Suppressor macrophage treated with lipopolysaccharide for 4 hours (primary cell): ENCODE data around the gene ALDH1A2.
A peak's percentile ranks its signal among the peaks of the same experiment; 100 is the strongest.
"Not testable (repeated sequence)": the region's sequence is repeated elsewhere in the genome, so short reads cannot be mapped to it uniquely, and the experiment has no call there.

ENCODE experiments used
- DNase-seq: peaks from one replicate; pipeline ENCODE4 v3.0.0-alpha.2; 2020

The ALDH1A2 gene

DNA sequence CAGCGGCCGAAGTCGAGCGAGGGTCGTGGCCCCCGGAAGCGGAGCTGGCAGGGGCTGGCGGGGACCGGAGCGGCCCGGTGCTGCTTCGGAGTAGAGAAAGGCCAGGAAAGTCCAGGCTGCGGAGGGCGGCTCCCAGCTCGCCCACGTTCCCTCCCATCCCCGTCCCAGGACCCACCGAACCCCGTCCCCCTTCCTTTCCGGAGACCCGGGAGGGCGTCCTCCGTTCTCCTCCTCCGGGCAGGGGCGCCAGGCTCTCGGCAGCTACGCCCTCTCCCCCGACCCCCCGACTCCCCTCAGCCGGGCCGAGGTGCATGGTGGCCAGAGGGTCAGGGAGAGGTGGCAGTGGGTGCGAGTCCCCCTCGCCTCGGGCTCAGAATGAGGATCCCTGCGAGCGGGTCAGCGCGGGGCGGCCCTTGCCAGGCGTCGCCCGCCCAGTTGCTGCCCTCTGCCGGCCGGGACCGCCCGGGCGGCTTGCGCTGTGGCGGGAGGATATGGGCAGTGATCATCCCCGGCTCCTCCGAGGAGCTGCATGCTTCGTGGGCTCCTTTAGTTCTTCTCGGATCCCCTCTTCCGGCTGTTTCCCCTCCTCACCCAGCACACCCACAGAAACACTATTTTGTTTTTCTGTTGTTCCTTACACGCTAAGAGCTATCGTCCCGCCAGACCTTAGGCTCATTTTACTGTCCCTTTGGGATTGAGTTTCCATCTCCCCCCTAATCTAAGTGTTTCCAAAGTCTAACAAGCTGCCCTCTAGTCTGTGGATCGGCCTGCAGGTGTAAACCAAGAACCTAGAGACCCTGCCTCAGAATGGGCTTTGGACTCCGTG is 744 bp upstream of the ALDH1A2 start:
- DNase-seq = peak; percentile 87

DNA sequence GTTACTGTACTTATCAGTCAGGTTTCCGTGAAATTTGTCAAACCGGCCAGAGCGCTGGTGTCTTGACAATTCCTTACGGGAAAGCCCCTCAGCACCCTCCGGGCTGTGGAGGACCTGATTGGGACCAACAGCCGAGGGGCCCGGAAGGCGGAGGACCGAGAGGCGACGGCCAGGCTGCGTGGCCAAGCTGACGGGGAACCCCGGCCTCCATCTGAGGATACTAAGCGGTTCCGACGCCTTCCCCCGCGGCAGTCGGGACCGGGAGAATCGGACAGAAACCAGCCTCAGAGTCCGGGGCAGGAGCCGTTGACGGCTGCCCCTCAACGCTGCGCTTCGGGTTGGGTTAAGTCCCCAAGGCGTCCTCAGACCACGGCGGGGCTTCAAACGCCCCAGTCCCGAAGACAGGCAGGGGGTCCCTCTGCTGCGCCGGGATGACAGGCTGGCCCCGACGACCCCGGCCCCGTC is 499 bp downstream of the ALDH1A2 start:
- DNase-seq = peak; percentile 51

DNA sequence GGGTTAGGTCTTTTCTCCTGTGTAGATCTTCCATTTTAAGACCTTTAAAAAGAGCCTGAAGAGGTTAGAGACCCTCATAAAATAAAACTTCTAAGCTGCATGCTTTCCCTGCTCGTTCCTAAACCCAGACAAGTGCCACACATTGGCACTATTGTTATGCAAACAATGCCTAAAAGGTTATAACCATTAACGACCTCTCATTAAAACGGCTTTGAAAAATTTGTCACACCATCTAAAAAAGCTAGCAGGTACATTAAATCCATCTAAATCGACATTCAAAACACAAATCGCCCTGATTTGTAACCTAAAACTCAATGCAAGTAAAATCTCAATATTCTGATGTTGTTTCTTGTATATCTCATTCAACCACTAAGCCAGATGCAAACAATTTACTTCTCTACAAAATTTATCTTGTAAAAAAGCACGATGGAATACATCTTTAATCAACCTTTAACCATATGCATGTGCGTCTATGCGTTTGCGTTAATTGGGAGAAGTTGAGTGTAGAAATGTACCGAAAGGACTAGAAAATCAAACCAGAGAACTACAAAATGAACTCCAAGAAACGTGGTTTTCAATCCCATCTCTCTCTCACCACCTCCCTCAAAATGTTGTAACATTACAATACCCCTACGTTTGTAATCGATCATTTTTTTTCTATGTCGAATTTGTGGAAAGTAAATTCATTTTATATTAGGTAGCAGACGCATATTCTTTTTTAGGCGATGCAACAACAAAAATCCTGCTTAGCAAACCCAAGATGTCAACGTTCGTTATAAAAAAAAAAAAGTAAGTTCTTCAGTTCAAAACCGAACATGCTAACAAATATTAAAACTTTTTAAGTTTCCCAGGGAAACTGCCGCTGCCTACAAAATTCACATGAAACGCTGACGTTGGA is 1.2 kb downstream of the ALDH1A2 start:
- DNase-seq = no peak

DNA sequence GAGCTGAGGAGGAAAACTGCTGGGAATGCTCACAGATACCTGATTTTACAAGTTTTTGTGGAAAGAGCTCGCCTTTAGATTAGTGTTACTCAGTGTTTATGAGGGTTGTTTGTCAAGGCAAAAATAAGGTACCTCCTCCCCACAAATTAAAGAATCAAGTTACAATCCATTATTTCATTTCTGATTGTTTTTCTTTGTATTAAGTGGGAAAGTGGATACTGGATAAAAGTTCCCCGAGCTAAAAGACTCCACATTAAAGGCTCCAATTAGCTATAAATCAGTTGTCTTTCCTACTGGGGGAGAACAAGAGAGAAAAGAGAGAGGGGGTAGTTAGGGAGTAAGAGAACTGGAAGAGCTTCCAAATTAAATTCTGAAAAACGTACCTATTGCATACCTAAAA is 1.9 kb downstream of the ALDH1A2 start:
- no peak for DNase-seq

DNA sequence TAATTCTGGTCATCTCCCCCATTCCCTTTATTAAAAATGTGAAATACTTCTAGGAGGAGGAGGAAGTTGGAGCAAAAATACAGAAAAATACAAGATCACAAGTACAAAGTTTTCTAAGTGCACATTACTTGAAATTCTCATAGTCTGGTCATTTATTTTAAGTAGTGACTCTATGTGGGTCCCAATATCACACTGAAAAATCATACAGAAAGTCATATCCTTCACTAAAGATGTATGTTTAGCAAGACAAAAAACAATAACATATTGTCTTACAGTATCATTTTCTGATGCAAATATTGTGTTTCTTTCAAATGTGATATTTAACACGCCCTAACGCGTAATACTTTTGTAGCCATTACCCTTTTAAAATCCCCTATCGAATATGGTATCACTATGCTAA is 2.5 kb downstream of the ALDH1A2 start:
- no peak for DNase-seq

DNA sequence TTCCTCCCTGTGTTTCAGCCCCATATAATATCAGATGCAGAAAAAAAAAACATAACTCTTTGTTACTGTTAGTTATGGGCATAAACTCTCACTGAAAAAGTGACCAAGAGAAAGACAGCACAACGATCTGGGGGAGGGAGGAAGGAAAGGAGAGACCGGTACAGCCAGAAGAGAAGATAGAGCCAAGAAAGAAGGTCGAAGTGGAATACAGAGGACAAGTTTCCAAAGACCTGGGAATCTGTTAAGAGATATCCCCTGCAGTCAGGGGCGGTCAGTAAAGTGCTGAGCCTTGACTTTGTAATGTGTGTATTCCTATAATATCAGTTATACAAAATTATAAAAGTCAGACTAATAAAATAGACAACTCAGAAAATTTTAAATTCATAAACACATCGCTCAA is 3.3 kb downstream of the ALDH1A2 start:
- DNase-seq = no peak

DNA sequence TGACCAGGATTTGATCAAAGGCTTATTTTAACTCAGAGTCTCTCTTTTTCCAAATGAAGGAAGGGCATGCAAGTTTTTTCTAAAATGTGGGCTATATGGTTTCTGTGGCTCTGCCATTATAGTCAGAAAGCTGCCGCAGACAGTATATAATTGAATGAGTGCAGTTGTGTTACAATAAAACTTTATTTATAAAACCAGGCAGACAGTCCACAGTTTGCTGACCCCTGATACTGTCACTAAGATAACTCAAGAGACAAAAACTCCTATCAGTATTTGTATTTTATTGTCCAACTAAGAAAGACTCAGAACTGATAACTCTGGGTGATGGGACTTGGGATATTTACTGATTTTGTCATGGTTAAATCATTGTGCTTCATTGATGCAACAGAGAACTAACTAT is 4.9 kb downstream of the ALDH1A2 start:
- DNase-seq = no peak

DNA sequence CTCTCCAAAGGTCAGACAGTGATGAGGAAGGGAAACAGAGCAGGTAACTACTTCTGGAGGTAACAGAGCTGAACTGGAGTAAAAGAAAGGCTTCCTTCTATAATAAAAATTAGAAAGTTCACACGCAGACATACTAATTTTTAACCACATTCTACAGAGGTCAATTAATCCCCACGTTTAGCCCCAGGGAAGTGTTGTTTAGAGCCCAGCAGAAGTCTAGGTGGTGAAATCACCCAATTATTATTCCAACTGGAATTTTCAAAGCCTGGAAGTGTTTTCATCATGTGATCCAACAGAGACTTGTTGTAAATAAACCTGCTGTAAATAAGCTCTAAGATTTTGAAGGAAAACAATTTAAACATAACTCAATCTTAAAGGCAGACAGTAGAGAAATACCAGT is 6.8 kb downstream of the ALDH1A2 start:
- DNase-seq = no peak

DNA sequence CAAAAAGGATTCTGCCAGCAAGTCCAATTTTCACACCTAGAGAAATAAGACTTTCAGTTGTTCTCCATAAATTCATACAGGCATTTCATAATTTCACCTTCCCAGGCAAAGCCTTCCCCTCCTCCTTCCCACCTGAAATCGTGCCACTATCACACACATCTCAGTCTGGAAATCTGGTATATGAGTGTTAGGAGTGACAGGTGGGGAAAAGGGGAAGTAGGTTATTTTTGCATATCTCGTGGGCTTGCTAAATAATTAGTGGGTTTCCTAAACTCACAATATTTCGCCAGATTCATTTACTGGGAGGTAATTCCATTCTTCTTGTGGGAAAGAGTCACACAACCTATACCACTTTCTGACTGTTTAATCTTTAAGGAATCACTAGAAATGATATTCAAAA is 7.4 kb downstream of the ALDH1A2 start:
- no peak for DNase-seq

DNA sequence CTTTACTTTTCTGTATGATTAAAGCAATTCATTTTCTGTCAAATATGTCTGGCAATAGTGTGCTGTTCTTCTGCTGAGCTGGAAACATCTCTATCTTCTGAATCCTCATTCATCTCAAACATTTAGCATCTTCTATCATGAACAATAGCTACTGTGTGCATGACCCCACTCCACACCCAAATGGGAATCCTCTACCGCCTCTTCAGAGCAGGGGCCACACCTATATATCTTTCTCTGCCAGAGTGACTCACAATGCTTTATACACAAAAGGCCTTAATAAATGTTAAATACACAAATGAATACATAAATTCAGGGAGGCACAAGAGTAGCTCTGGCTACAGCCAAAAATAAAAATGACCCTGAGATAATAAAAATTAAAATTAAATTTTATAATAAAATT is 8.0 kb downstream of the ALDH1A2 start:
- DNase-seq = no peak

DNA sequence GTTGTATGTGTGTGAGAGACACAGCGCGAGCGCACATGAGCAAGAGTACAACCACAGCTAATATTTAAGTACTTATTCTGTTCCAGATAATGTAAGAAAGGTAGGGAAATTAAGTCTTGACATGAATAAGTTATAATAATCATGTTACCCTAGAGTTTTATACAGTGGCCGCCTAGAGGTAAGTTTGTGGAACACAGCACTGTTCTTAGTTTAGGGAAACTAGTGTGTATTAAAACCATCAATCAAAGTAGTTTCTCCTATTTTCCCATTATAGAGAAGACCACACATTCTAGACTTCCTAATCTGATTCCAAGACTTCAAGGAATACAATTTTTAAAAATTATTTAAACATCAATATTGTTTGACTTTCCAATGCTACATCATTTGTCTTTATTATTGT is 9.5 kb downstream of the ALDH1A2 start:
- DNase-seq = no peak

DNA sequence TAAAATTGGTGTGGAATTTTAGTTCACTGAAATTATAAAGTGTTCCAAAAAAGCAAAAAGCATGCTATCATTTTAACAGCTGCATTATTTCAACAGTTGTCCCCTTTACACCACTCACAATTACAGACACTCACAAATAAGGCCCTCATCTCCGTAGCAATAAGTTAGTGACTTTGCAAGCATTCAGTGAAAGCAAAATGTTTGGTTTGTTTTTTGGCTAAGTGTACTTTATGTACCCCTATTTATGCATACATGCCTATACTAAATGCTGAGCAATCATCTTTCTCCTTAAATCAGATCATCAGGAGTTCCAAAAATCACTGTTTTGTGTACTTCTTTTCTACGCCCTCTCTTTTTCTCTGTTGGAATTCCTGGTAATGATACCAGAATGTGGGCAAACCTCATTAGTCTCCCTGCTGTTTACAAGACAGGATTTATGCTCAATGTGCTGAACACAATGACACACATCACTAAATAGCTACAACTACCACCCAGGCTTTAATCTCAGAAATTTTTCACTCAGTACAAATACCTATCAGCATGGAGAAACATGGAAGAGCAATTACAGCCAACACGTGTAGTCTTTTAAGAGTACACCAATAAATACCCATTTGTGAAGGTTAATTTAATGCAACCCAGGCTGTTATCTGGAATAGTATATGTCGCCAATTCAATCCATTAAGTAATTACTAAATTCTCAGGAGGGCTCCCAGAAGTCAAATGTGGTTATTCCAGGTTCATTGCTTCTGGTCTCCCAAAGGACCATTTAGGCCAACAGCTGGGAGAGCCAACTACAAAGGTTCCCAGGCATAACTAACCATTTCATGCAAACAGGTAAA is 12.0 kb downstream of the ALDH1A2 start:
- DNase-seq = no peak

DNA sequence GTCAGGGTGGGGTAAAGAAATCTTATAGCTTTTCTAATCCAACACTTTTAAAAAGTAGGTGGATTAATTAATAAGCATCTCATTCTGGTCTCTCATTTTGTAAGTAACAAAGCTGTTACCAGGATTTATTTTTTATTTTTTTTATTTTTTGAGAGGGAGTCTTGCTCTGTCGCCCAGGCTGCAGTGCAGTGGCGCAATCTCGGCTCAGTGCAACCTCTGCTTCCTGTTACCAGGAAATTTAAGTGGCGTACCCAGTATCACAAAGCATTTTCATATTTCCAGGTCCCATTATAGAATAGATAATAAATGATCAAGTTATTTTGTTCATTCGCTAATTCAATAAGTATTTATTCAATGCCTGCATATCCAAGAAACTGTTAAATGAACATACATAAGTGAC is 13.2 kb downstream of the ALDH1A2 start:
- DNase-seq = no peak

DNA sequence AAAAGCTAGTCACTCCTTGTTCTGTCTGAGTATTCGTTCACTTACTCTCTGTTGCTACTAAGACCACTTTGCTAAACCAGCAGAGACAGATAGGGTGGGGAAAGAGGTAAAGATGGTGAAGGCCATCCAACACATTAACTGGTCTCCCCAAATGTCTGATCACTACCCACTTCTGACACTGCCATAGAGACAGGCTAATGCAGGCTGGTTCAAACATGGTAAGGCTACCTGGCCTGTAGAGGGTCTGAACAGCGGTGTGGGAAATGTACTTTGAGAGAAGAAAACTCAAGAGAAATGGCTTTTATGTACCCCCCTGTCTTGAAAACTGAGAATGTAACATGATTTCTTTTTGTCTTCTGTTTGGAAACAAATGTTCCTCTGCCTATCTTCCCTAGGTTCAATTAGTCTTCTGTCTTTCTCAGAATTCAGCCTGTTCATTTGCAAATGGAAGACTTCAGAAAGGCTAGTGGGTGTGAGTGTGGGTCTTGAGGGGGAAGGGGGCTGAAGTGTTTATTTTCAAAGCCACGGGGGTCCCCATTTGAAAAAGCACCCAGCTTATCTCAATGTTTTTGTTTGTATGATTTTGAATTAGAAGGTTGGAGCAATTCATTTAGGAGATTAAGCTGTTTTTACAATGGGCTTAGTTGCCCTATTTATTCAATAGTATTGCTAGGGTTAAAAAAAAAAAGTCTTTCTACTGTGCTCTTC is 15.8 kb downstream of the ALDH1A2 start:
- no peak for DNase-seq

DNA sequence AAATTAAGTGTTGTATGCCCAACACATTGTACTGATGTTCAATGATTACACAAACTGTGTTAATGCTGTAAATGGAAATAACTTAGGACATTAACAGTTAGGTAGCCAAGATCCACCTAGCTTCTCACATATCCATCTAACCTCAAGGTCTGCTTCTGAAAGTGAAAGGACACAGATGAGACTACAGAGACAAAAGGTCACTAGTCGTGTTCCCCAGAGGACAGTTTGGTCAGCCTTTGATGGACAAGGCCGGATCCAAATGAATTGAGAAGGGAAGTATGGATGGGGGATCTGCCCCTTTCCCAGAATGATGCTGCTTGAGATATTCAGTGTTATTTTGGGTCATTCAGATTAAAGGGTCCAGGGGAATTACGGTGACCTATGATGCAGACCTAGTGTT is 17.2 kb downstream of the ALDH1A2 start:
- no peak for DNase-seq

DNA sequence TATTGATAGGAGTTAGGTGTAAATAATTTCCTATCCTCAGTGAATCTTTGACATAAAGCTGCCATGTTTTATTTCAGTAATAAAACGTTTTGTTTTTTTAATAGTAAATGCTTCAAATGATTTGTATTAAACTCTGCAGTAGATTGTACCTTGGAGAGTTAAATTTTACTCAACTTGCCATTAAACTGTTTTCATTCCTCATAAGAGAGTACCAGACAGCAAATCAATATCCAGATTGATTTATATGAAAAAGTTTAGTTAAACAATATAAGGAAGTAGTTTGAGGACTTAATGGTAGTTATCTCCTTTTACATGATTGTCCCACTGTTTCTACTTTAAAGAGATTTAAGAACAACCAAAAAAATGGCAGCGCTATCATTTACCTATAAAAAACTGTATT is 18.4 kb downstream of the ALDH1A2 start:
- DNase-seq = no peak

DNA sequence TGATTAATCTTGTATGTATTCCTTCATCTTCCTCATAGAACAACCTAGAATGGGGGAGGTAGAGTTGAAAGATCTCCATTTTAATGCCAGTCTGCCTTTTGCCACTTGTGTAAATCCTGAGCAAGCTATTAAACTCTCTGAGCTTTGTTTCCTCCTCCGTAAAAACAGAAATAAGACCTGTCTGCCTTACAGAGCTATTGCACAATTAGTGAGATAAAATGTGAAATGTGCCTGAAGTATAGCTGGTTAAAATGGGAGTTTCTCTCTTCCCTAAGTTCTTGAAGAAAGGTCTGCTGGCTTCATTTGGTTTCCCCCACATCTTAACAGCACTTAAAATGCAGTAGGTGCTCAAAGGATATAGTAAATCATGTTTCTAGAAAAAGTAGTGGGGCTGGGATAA is 19.0 kb downstream of the ALDH1A2 start:
- DNase-seq = no peak

DNA sequence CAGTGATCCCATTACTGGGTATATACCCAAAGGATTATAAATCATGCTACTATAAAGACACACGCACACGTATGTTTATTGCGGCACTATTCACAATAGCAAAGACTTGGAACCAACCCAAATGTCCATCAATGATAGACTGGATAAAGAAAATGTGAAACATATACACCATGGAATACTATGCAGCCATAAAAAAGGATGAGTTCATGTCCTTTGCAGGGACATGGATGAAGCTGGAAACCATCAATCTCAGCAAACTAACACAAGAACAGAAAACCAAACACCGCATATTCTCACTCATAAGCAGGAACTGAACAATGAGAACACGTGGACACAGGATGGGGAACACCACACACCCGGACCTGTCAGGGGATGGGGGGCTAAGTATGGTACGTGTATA is 20.1 kb downstream of the ALDH1A2 start:
- not testable (repeated sequence) for DNase-seq

DNA sequence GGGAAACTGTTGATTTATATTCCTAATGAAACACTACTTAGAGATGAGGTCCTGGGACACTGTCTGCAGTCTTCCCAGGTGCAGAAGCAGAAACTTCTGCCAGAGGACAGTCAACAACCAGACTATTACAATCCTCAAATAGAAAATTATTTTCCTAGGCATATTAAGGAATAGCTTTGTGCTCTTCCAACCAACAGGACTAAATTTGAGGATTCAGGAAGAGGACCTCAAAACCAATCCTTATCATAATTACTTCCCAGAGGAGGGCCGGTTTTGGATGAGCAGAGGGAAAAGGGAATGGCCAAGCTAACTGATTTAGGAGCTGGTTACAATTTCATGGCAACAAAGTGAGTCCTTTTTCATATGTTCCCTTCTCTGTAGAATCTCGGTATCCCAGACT is 21.0 kb downstream of the ALDH1A2 start:
- DNase-seq = no peak

DNA sequence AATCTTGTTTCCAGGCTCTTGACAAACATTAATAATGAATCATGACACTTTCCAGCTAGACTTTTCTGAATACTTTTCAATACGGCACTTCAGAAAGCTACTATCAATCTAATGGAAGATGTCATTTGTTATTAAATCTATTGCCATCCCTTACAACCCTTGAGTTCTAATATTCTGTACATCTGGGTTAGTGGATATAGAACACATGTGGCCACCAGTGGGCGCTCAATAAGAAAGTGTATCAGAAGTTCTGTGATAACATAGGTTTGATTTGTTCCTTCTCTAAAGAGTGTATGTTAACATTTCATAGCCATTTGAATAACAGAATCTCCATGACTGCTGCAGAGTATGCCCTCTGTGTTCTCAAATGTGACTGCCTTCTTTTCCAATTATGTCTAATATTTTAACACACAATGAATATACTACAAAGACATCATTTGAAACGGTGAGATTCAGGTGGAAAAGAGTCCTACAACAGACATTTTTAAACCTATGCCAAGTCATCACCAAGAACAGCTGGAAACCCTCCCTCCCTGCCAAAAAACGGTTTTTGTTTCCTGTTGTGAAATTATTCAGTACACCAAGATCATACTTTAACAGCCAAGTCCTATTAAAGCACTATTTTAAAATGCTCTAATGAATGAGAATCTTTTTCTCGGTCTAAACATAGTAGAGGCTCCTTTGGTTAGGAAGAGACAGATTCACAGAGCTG is 22.2 kb downstream of the ALDH1A2 start:
- peak; percentile 64 for DNase-seq

DNA sequence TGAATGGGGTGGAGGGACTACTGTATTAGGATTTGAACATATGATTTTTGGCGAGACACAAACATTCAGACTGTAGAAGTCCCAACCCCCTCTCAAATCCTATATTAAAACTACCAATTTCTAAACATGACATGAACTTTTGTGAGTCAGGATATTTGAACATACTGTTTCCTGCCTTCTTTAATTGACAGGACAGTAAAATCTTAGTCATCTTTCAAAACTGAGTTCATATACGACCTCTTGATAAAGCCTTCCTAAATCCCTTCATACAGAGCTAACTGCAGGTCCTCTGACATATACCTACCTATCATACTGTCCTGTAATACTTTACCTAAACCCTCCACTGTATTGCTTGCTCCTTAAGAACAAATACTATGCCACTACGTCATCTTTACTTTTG is 23.5 kb downstream of the ALDH1A2 start:
- DNase-seq = no peak

DNA sequence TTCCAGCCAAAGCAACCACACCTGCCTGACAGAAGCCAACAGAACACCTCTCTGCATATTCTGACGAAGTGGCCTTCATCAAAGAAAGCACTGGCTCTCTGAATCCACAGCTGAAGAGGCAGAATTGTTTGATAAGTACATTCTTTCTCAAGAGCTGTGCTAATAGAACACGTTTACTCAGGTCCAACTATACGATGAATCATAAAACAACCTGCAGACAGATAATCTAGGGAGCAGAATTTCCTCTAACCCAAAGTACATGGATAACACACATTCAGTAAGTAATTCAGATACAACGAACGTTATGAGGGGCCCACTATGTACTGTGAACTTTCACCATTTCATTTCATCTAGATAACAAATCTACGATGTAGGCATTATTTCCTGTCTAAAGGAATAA is 25.4 kb downstream of the ALDH1A2 start:
- no peak for DNase-seq
